HCT116 (cell line): Measurements from ENCODE around the gene COL1A1. TPM values are rescaled to one million over a fixed set of nuclear protein-coding genes. Genes with fewer than 3 reads are reported as not detected.

Experiments used
- ATAC-seq: fragments of 200-7000 bp; cut with Tn5 transposase; 2 replicates; pipeline ENCODE4 v1.9.1; 2020; ENCODE audit warnings: mild to moderate bottlenecking, moderate library complexity
- BruUV-seq: library from RNA; stranded (reverse); fragments of 400-500 nt; replicated peaks from 2 replicates; lab custom pipeline; 2021; lab: Mats Ljungman, UMichigan
- CTCF ChIA-PET: fragments of 300-600 bp; sonication (Branson Sonifier 250); formaldehyde crosslinking; loops from one replicate; lab custom pipeline; 2021; ENCODE audit warnings: antibody characterized with exemption; lab: Charles Lee
- POLR2A ChIA-PET: fragments of 300-600, 350-600 bp; sonication (Branson Sonifier 250); formaldehyde crosslinking; loops from one replicate; lab custom pipeline; 2021; ENCODE audit warnings: antibody characterized with exemption; lab: Charles Lee
- RAD21 ChIA-PET, 2 experiments: fragments of 300-600 bp; sonication (Branson Sonifier 250); formaldehyde crosslinking; loops; one replicate each; lab custom pipeline; 2023; ENCODE audit warnings: low total read pairs in 2 of 2; ENCODE audit not compliant: uncharacterized antibody in 2 of 2, unreplicated experiment in 2 of 2, low non-redundant PET in 1 of 2; lab: Charles Lee
- DNase-seq: peaks from one replicate; pipeline ENCODE4 v3.0.0-alpha.2; 2010; ENCODE audit warnings: low read depth, low spot score
- H2AFZ ChIP-seq: fragments of 200-600 bp; shearing (Covaris generic), sonication (generic); 2 replicates; pipeline ENCODE4 v1.6.1; 2017; ENCODE audit warnings: low read depth, mixed run types, mixed read lengths, antibody characterized with exemption, low read length; ENCODE audit not compliant: poor library complexity, severe bottlenecking
- H3K27ac ChIP-seq: 2 replicates; pipeline ENCODE4 v1.5.1; 2012; ENCODE audit warnings: low read depth, low read length
- H3K27me3 ChIP-seq: fragments of 200-600 bp; sonication (generic); 2 replicates; pipeline ENCODE4 v1.6.1; 2016; ENCODE audit warnings: mixed run types, low read length, mixed read lengths; ENCODE audit not compliant: insufficient read depth
- H3K36me3 ChIP-seq, 2 experiments: fragments of 200-500 bp in 1 of 2; fragments of 200-600 bp in 1 of 2; sonication (Bioruptor generic) in 1 of 2; sonication (generic) in 1 of 2; 2 replicates each; pipeline versions ENCODE4 v1.5.1 to v1.6.1; 2014 to 2016; ENCODE audit warnings: low read length in 2 of 2, inconsistent platforms in 1 of 2, mixed read lengths in 1 of 2, mixed run types in 1 of 2; ENCODE audit not compliant: insufficient read depth in 2 of 2, control insufficient read depth in 1 of 2
- H3K4me1 ChIP-seq, 2 experiments: fragments of 200-600 bp in 1 of 2; sonication (generic) in 1 of 2; 2 replicates each; pipeline versions ENCODE4 v1.5.1 to v1.6.1; 2012 to 2017; ENCODE audit warnings: low read length in 2 of 2, inconsistent platforms in 1 of 2, mild to moderate bottlenecking in 1 of 2, mixed read lengths in 1 of 2, mixed run types in 1 of 2, moderate library complexity in 1 of 2; ENCODE audit not compliant: insufficient read depth in 2 of 2, control insufficient read depth in 1 of 2
- H3K4me2 ChIP-seq: fragments of 200-600 bp; sonication (generic); 2 replicates; pipeline ENCODE4 v1.6.1; 2017; ENCODE audit warnings: mixed run types, low read length, mixed read lengths
- H3K4me3 ChIP-seq, 2 experiments: fragments of 200-600 bp in 1 of 2; sonication (generic) in 1 of 2; replicated peaks in 1 of 2; 2 replicates each; pipeline ENCODE4 v1.5.1; 2011 to 2016; ENCODE audit warnings: low read length in 2 of 2, control low read depth in 1 of 2, low read depth in 1 of 2, mild to moderate bottlenecking in 1 of 2, mixed read lengths in 1 of 2, mixed run types in 1 of 2
- H3K79me2 ChIP-seq: fragments of 200-600 bp; sonication (generic); 2 replicates; pipeline ENCODE4 v1.6.1; 2017; ENCODE audit warnings: mild to moderate bottlenecking, mixed run types, low read length, moderate library complexity, mixed read lengths; ENCODE audit not compliant: insufficient read depth
- H3K9ac ChIP-seq: fragments of 200-600 bp; sonication (generic); 2 replicates; pipeline ENCODE4 v1.6.1; 2016; ENCODE audit warnings: low read length, mixed read lengths
- H3K9me2 ChIP-seq: fragments of 200-600 bp; sonication (generic), shearing (Covaris generic); 2 replicates; pipeline ENCODE4 v1.6.1; 2017; ENCODE audit warnings: mixed run types, mild to moderate bottlenecking, moderate library complexity; ENCODE audit not compliant: insufficient read depth
- H3K9me3 ChIP-seq, 2 experiments: fragments of 200-500 bp in 1 of 2; fragments of 200-600 bp in 1 of 2; sonication (Bioruptor generic) in 1 of 2; sonication (generic) in 1 of 2; 2 replicates each; pipeline ENCODE4 v1.6.1; 2014 to 2017; ENCODE audit warnings: low read length in 2 of 2, mixed read lengths in 2 of 2, inconsistent platforms in 1 of 2, low read depth in 1 of 2, mild to moderate bottlenecking in 1 of 2, mixed run types in 1 of 2, moderate library complexity in 1 of 2; ENCODE audit not compliant: control insufficient read depth in 1 of 2, insufficient read depth in 1 of 2
- H4K20me1 ChIP-seq: fragments of 200-600 bp; sonication (generic), shearing (Covaris generic); 2 replicates; pipeline ENCODE4 v1.6.1; 2017; ENCODE audit warnings: mixed run types, mild to moderate bottlenecking, moderate library complexity; ENCODE audit not compliant: insufficient read depth
- CEBPB ChIP-seq: IDR thresholded peaks from 2 replicates; pipeline ENCODE4 v1.6.1; 2012; ENCODE audit warnings: low read depth
- FOSL1 ChIP-seq: IDR thresholded peaks from 2 replicates; pipeline ENCODE4 v1.6.1; 2012; ENCODE audit warnings: low read depth
- JUND ChIP-seq: IDR thresholded peaks from 2 replicates; pipeline ENCODE4 v1.6.1; 2012
- REST ChIP-seq: IDR thresholded peaks from 2 replicates; pipeline ENCODE4 v1.6.1; 2012; ENCODE audit warnings: low read depth
- SIN3A ChIP-seq: IDR thresholded peaks from 2 replicates; pipeline ENCODE4 v1.6.1; 2012; ENCODE audit warnings: low read depth
- YY1 ChIP-seq: IDR thresholded peaks from 2 replicates; pipeline ENCODE4 v1.6.1; 2011; ENCODE audit warnings: low read length, low read depth, moderate library complexity, mild to moderate bottlenecking; ENCODE audit not compliant: insufficient replicate concordance; ENCODE audit errors: extremely low read depth
- ZNF274 ChIP-seq: fragments of 200-500 bp; sonication (Bioruptor generic); IDR thresholded peaks from 2 replicates; pipeline ENCODE4 v1.6.1; 2014; ENCODE audit warnings: mild to moderate bottlenecking, low read depth, low read length, inconsistent platforms
- intact Hi-C: fragments of 100-400 bp; cut with micrococcal nuclease; formaldehyde crosslinking; loops from 2 replicates; pipeline ENCODE4 v1.10.0; 2022
- total RNA-seq: library from RNA; stranded (reverse); gene quantifications from one replicate; pipeline ENCODE4 v1.2.1, GENCODE V29; 2021; ENCODE audit not compliant: unreplicated experiment

Gene COL1A1
- total RNA-seq, 1 experiment from 2014 or later: 33.6 TPM

- no peak overlapping the region for H3K4me3 ChIP-seq
- no TSS peak for BruUV-seq
- TF ChIP-seq FOSL1 (no peak), REST (no peak), YY1 (no peak), SIN3A (no peak), JUND (no peak), CEBPB (no peak), ZNF274 (no peak)
- H3K9me3 ChIP-seq: no peaks in the 10 kb centered on the region
- no peak overlapping the region for H3K4me2 ChIP-seq
- intact Hi-C loops: no loop called here
- ChIA-PET RAD21 (interaction anchor here in 1 of 2 experiments (0.6 kb wide), 1 partner anchor 90 kb away, joined by 3 read pairs; no protein-coding TSS in a partner anchor), CTCF (interaction anchor here (2.8 kb wide), 1 partner anchor 8 kb away, joined by 12 read pairs; no protein-coding TSS in a partner anchor), POLR2A (interaction anchor here (1.2 kb wide), 1 partner anchor 12 kb away, joined by 3 read pairs; no protein-coding TSS in a partner anchor)
- H3K79me2 ChIP-seq: no peaks in the 10 kb centered on the region
- no peak overlapping the region for H3K9ac ChIP-seq
- H3K27ac ChIP-seq: no peak overlapping the region
- DNase-seq (no peak), ATAC-seq (no peak)
- H3K9me2 ChIP-seq: no peaks in the 10 kb centered on the region
- H3K36me3 ChIP-seq: no peaks in the 10 kb centered on the region
- H3K4me1 ChIP-seq: peaks cover 14 to 28% of the 10 kb centered on the region in 2 experiments
- H2AFZ ChIP-seq: no peak overlapping the region
- H4K20me1 ChIP-seq: no peaks in the 10 kb centered on the region
- no peaks in the 10 kb centered on the region for H3K27me3 ChIP-seq
These were observed 6.5 kb upstream of the COL1A1 start for GRCh38 chr17:50207792-50208567.
